Left hindlimb (tissue), 1 donor: ENCODE results near the gene PABPC5.
A peak's percentile ranks its signal among the peaks of the same experiment; 100 is the strongest.

Source experiments
- DNase-seq: peaks from one replicate; pipeline ENCODE4 v3.0.0-alpha.2; 2018

PABPC5 gene

DNA sequence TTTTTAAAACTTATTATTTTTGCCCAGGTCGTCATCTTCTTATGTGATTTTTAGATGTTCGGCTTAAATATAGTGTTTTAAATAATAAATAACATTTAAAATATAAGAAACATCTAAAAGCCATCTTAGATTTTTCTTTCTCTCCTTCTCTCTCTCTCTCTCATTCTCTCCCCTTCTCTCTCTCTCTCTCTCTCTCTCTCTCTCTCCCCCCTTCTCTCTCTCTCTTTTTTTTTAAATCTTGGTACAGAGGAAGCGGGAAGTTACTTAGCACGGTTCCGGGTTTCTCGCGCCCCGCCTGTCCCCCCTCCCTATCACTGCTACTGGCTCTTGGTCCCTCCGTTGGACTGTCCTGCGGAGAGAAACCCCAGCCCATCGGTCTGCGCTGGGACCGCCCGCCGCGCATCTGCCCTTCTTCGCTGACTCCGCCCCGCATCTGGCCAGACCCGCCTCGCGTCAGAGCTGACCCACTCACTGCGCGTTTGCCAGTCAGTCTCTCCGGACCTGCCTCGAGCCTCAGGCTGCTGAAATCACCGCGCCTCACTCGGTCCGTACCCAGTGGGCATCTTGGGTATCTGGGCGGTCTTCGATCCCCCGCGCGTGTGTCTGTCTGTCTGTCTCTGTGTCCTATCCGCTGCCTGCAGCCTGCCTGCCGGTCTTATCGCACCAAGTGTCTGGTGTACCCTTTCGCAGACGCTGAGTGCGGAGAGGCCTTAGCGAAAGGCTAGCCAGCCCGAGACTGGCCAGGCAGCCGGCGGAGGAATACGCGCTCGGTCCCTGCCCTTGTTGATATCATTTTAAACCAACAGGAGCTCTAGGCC is at the start of gene PABPC5:
PABPC5 (plus strand) TSS at position 489 of the 818 bp plus-strand sequence. CDS start 739 bp downstream, outside the sequence.
- DNase-seq: peak; percentile 91

GRCh38 chrX:91389026-91389425 is 45.6 kb upstream of the PABPC5 start:
- no peak for DNase-seq

DNA sequence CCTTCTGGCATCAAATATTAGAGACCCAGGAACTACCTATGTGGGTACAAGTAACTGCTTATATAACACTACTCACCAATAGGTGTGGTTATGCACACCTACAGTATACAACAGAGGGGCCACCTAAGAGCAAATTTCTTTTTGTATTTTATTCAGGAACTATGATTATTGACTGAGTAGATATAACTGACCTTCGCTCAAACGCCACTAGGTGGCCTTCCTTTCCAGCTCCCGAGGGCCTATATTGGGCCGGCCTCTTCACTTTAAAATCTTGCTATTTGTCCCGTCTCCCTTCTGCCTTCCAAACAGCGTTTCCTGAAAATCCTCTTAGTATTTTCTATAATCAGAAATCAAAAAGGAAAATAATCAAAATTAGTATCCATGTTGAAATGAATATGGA is 19.9 kb upstream of the PABPC5 start:
- no peak for DNase-seq

GRCh38 chrX:91435395-91435794 is 756 bp downstream of the PABPC5 start:
- peak; percentile 37 for DNase-seq
